Measurements from ENCODE around the gene GLB1L3.

GLB1L3 gene

DNA sequence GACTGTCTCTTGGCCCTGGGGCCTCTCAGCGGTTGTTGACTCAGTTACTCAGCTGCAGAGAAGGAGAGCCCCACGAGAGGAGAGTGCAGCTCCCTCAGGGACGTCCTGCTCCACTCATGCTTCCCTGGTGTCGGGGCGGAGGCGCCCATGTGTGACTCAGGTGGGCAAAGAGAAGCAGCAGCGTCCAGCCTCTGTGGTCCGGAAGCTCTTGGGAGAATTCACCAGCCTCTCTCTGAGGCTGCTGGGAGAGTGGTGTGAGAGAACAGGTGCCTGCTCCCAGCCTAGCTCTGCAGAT is 81.3 kb downstream of the GLB1L3 start:
- DNase-seq (ENCODE audit: low spot score) = no peak
- TF ChIP-seq, protein P1, sequence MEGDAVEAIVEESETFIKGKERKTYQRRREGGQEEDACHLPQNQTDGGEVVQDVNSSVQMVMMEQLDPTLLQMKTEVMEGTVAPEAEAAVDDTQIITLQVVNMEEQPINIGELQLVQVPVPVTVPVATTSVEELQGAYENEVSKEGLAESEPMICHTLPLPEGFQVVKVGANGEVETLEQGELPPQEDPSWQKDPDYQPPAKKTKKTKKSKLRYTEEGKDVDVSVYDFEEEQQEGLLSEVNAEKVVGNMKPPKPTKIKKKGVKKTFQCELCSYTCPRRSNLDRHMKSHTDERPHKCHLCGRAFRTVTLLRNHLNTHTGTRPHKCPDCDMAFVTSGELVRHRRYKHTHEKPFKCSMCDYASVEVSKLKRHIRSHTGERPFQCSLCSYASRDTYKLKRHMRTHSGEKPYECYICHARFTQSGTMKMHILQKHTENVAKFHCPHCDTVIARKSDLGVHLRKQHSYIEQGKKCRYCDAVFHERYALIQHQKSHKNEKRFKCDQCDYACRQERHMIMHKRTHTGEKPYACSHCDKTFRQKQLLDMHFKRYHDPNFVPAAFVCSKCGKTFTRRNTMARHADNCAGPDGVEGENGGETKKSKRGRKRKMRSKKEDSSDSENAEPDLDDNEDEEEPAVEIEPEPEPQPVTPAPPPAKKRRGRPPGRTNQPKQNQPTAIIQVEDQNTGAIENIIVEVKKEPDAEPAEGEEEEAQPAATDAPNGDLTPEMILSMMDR (IDR thresholded peaks at IDR 0.05; ENCODE audit: extremely low read depth, missing control alignments) = no peak

DNA sequence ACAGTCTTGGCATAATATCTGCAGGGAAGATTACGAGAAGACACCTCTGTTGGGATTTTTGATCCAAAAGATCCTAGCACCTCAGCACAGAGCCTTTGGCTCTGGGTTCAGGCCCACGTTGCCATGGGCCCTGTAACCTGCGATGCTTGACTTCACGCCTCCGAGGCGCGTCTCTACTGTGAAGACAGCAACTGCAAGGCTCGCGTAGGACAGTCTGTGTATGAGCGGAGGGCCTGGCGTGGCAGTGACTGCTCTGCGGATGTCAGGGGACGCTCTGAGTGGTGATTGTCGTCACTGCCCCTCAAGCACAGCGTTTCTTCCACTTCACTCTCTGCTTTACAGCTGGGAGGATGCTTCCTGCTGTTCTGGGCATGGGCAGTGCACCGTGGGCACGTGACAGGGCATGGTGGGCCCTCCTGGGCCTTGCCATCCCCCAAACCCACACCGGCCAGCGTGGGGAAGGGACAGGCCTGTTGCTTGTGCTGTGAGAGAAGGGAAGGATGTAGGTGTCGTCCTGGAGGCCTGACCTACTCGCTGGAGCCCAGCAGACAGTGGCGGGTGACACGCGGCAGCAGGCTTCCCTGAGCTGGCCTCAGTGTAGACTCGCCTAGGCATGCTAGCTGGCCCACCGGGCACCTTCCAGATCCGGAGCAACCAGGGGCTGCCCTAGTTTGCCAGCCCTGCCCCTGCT is 82.1 kb downstream of the GLB1L3 start:
- TF ChIP-seq, protein P1 (IDR thresholded peaks at IDR 0.05; ENCODE audit: extremely low read depth, missing control alignments) = no peak
- DNase-seq (ENCODE audit: low spot score) = no peak

DNA sequence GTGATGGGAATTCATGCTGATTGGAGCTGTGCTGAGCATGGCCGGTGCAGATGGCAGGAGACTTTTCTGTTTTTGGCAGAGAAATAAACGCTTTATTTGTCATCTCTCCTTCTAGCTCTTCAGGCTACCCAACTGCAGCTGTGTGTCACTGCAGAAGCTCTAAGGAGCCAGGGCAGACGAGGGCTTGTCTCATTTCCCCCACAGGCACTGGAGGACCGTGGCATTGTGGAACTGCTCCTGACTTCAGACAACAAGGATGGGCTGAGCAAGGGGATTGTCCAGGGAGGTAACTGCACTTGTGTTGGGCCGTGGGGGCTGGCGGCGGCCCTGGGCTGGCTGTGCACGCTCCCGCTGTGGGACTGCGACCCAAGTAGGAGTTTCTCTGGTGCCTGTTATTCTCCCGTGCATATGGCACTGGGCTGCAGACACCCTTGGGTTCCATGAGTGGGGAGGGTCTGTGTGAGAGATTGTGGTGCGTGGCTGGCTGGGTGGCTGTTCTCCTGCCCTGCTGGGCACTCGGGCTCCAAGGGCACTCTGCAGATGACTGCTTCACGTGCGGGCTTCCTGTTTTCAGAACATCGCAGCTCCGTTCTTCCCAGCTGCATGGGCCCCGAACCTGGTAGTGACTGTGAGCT is 82.8 kb downstream of the GLB1L3 start:
- TF ChIP-seq, protein P1 (IDR thresholded peaks at IDR 0.05; ENCODE audit: extremely low read depth, missing control alignments) = no peak
- DNase-seq (ENCODE audit: low spot score) = no peak

DNA sequence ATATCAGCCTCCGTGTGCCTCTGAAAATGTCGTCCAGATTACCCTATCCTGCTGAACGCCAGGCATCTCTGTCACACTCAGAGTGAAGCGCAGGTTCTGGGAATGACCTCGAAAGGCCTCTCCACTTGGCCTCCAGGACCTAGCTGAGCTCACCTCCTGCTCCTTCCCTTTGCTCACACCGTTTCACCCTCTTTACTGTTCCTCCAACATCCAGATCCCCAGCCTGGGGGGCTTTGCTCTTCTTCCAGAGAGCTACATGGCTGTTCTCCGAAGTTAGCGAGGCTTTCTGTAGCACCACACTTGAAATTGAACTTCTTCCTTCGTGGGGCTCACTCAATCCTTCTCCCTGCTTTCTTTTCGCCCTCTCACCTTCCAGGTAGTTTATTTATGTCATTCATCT is 83.5 kb downstream of the GLB1L3 start:
- TF ChIP-seq, protein P1 (IDR thresholded peaks at IDR 0.05; ENCODE audit: extremely low read depth, missing control alignments) = no peak
- DNase-seq (ENCODE audit: low spot score) = no peak

DNA sequence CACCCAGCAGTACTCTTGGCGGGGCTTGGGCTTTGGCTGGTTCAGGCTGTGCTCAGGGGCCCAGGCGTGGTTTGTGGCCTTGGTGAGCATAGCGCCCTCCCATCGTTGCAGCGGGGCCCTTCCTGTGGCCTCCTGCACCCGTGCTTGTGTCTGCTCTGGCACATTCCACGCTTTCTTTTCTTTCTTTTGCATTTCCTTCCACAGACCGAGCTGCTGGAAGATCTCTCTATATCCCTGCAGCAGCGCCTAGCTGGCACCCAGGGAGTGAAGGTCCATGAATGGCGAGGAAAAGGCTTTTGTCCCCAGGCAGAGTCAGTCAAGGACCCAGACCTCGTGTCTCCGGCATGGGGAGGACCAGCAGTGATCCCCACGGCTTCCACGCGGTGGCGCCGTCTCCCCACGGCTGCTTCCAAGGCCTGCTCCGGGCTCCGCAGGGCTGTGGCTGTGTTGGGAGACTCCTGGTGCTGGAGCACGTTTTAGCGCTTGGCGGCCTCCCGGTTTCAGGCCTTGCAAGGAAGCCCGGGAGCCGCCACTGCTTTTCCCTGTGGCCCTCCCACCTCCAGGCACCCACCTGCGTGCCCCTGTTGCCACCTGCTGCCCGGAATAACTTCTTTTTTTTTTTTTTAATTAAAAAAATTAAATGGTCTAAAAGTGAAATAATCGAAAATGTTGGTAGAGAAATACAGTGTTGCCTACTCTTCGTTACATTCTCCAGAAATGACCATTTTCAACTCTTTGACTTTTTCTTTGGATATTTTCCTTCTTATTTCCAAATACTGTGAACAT is 84.1 kb downstream of the GLB1L3 start:
- peak; percentile 87 for DNase-seq (ENCODE audit: low spot score)
- TF ChIP-seq, protein P1 (IDR thresholded peaks at IDR 0.05; ENCODE audit: extremely low read depth, missing control alignments) = peak; percentile 82

DNA sequence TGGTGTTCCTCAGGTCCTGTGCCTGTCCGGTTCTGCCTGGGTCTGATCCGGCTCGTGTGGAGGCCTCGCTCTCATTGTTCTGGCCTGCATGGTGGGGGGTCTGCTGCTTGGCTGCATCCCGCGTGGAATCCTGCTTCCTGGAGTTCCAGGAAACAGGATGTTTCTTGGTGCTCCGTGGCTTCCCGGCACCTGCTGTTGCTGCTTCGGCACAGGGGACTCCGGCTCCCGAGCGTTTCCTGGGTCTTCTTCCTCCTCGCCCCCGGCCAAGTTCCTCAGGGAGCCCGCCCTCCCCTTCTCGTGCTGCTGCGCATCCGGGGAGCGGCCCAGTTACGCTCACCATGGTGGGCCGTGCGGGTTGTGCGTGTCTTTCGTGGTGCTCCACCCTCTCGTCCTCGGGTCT is 85.5 kb downstream of the GLB1L3 start:
- TF ChIP-seq, protein P1 (IDR thresholded peaks at IDR 0.05; ENCODE audit: extremely low read depth, missing control alignments) = no peak
- DNase-seq (ENCODE audit: low spot score) = no peak
